Activated CD4-positive, alpha-beta T cell treated with anti-CD3 and anti-CD28 coated beads, Interleukin-2, amount 10 ng/mL, durations not matched to agents 24 days and 14 days (primary cell): Measurements from ENCODE around the gene CTSD. TPM values are rescaled to one million over a fixed set of nuclear protein-coding genes. Genes with fewer than 3 reads are reported as not detected.

ENCODE experiments used
- DNase-seq: peaks from one replicate; pipeline ENCODE4 v3.0.0; 2022
- H3K27ac Mint-ChIP-seq: one replicate; pipeline ENCODE4 v1.8.0; 2022; ENCODE audit warnings: mild to moderate bottlenecking, mixed read lengths
- H3K27me3 Mint-ChIP-seq: one replicate; pipeline ENCODE4 v1.8.0; 2022; ENCODE audit warnings: mixed read lengths
- H3K36me3 Mint-ChIP-seq: one replicate; pipeline ENCODE4 v1.8.0; 2022; ENCODE audit warnings: low read depth, mild to moderate bottlenecking, mixed read lengths
- H3K4me1 Mint-ChIP-seq: one replicate; pipeline ENCODE4 v1.8.0; 2021; ENCODE audit warnings: mixed read lengths
- H3K4me3 Mint-ChIP-seq: one replicate; pipeline ENCODE4 v1.8.0; 2022; ENCODE audit warnings: mild to moderate bottlenecking, moderate library complexity, mixed read lengths
- H3K9me3 Mint-ChIP-seq: one replicate; pipeline ENCODE4 v1.8.0; 2021; ENCODE audit warnings: mixed read lengths
- intact Hi-C: fragments of 100-400 bp; cut with micrococcal nuclease; formaldehyde crosslinking; loops from one replicate; pipeline ENCODE4 v1.15.1; 2023
- total RNA-seq: library from RNA; stranded (reverse); gene quantifications from 2 replicates; pipeline ENCODE4 v1.2.3, GENCODE V29; 2022

CTSD gene
- total RNA-seq, 1 donor from 2014 or later: 59.8 TPM

DNA sequence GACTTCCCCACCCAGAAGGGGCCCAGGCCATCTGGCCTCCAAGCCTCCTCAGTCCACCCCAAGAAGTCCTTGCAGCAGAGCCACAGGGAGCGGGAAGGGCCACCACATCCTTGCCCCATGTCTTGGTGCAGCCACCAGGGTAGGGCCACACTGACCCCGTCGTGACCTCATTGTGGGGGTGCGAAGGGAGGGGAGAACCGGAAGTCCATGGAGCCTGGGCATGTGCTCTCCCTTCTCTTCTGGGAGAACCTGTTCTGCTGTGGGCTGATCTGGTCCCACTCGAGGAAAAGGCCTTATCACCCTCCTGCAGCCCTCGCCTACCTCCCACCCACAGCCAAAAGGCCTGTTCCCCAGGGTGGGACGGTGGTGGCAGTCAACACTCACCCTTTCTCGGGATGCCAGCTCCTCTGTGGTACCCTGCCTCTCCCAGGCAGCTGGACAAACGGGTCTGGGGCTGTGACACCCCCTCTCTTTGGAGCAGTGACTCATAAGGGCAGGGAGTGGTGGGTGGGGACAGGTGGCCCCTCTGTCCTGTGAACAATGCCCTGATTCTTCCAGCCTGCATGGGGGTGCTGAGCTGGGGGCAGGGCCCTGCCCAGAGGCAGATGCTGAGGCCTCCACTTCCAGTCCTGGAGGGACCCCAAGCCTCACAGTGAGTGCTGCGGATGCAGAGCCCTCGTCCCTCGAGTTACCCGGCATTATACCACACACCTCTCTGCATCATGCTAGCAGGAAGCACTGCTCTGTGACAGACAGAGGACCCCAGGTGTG is 14.6 kb upstream of the CTSD start:
- H3K4me3 Mint-ChIP-seq: no peak overlapping the region
- intact Hi-C loops: no loop called here

DNA sequence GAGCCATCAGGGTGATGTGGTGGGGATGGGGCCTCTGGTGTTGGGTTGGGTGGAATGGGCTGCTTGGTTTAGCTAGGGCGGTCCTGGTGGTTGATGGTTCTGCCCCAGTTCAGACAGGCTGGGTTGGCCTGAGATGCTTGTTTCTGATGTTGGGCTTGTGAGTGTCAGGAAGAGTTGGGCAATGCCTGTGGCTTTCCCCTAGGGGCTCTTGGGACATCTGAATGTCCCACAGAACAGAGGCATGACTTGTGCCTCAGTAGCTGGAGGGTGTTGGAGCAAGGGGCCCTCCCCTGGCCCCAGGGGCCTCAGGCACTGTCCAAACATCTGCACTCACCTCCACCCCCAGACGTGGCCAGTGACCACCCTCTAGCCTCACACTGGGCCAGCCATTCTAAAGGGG is 14.0 kb upstream of the CTSD start:
- no peak for DNase-seq
- no peaks in the 10 kb centered on the region for H3K9me3 Mint-ChIP-seq
- H3K27ac Mint-ChIP-seq: no peak overlapping the region
- no peaks in the 10 kb centered on the region for H3K36me3 Mint-ChIP-seq
- intact Hi-C loops: no loop called here
- peaks cover 4% of the 10 kb centered on the region for H3K27me3 Mint-ChIP-seq
- H3K4me1 Mint-ChIP-seq: peaks cover 5% of the 10 kb centered on the region
- H3K4me3 Mint-ChIP-seq: no peak overlapping the region

More for the DNA sequence above, 14.6 kb upstream of the CTSD start:
- Mint-ChIP-seq H3K36me3 (no peaks in the 10 kb centered on the region), H3K9me3 (no peaks in the 10 kb centered on the region), H3K27me3 (peaks cover 4% of the 10 kb centered on the region), H3K27ac (no peak overlapping the region), H3K4me1 (peaks cover 3% of the 10 kb centered on the region)
- no peak for DNase-seq

DNA sequence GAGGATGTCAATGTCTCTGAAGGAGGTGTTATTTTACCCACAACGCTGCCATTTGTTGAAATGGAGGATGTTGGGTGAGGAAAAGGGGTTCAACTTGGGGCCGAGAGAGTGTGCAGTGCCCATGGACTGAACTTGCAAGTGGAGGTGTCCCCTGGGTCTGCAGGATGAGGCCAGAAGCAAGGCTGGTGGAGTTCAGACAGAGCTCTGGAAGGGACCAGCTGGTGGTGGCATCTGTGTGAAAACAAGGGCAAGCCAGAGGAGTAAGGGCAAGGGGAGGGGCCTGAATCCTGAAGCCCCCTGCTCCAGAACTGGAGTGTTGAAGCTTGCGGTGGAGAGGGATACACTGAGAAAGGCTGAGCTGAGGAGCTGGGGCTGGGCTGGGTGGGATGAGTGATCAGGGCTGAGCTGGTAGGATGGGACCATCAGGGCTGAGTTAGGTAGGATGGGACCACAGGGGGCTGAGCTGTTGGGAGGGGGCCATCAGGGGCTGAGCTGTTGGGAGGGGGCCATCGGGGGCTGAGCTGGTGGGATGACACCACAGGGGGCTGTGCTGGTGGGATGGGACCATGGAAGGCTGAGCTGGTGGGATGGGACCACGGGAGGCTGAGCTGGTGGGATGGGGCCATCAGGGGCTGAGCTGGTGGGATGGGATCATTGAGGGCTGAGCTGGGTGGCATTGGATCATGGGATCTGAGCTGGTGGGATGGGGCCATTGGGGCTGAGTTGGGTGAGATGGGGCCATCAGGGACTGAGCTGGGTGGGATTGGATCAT is 13.4 kb upstream of the CTSD start:
- peaks cover 4% of the 10 kb centered on the region for H3K27me3 Mint-ChIP-seq
- peaks cover 12% of the 10 kb centered on the region for H3K4me1 Mint-ChIP-seq
- intact Hi-C loops: no loop called here
- H3K4me3 Mint-ChIP-seq: no peak overlapping the region
- no peaks in the 10 kb centered on the region for H3K36me3 Mint-ChIP-seq
- H3K9me3 Mint-ChIP-seq: no peaks in the 10 kb centered on the region
- DNase-seq: no peak
- no peak overlapping the region for H3K27ac Mint-ChIP-seq

DNA sequence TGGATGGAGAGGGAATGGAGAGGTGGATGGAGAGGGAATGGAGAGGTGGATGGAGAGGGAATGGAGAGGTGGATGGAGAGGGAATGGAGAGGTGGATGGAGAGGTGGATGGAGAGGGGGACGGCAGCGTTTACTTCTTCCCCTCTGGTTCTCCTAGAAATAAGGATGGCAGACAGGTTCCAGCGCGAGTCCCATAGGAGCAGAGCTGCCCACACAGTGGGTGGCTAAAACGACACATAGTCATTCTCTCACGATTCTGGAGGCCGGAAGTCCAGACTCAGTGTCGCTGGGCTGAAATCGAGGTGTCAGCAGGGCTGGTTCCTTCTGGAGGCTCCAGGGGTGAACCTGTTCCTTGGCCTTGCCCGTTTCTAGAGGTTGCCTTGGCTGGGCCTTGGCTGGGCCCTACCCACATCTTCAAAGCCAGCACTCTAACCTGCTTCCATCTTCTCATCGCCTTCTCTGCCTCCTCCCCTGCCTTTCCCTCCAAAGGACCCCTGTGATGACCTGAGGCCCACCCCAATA is 12.7 kb upstream of the CTSD start:
- no peak for DNase-seq
- no peak overlapping the region for H3K4me3 Mint-ChIP-seq
- H3K36me3 Mint-ChIP-seq: no peaks in the 10 kb centered on the region
- H3K27ac Mint-ChIP-seq: no peak overlapping the region
- H3K4me1 Mint-ChIP-seq: peaks cover 17% of the 10 kb centered on the region
- intact Hi-C loops: no loop called here
- H3K9me3 Mint-ChIP-seq: no peaks in the 10 kb centered on the region
- H3K27me3 Mint-ChIP-seq: peaks cover 4% of the 10 kb centered on the region

DNA sequence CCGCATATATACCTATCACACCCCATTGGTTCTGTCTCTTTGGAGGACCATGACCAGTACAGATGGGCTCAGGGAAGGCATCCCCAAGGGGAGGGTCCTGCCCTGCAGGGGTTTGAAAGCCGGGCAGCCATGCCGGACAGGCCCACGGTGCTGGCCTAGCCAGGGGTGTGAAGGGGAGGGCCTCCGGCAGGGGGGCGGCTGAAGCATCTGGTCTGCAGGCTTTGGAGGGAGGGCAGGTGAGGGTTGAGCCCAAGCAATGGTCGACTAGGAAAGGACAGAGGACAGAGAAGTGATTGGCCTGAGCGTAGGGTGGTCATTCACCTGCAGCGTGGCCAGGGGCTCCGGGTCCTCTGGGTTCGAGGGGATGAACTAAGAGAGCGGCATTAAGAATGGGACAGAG is 11.2 kb upstream of the CTSD start:
- Mint-ChIP-seq H3K27ac (no peak overlapping the region), H3K36me3 (no peaks in the 10 kb centered on the region), H3K4me1 (peaks cover 20% of the 10 kb centered on the region), H3K9me3 (no peaks in the 10 kb centered on the region), H3K4me3 (no peak overlapping the region), H3K27me3 (peaks cover 7% of the 10 kb centered on the region)
- intact Hi-C loops: no loop called here
- DNase-seq: no peak

DNA sequence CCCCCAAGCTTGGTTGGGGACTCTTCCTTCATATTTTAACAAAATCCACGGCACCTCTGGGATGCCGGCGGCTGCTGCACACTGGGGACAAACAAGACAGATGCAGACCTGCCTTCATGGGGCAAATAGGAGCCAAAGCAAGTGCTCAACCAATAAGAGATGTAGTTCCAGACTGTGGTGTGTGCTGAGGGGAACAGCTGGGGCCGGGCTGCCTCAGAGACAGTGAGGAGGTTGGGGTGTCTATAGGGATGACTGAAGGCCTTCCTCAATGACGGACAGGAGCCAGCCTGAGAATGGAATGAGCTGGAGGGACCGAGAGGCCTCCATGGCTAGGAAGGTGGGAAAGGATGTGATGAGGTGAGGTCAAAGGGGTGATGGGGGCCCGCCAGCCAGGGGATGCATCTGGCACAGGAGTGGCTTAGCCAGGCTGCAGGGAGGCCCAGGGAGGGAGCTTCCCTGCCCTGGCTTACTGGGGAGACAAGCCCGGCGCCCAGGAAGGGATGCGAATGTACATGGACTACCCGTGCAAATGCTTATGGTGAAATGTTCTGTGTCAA is 10.3 kb upstream of the CTSD start:
- no peaks in the 10 kb centered on the region for H3K9me3 Mint-ChIP-seq

DNA sequence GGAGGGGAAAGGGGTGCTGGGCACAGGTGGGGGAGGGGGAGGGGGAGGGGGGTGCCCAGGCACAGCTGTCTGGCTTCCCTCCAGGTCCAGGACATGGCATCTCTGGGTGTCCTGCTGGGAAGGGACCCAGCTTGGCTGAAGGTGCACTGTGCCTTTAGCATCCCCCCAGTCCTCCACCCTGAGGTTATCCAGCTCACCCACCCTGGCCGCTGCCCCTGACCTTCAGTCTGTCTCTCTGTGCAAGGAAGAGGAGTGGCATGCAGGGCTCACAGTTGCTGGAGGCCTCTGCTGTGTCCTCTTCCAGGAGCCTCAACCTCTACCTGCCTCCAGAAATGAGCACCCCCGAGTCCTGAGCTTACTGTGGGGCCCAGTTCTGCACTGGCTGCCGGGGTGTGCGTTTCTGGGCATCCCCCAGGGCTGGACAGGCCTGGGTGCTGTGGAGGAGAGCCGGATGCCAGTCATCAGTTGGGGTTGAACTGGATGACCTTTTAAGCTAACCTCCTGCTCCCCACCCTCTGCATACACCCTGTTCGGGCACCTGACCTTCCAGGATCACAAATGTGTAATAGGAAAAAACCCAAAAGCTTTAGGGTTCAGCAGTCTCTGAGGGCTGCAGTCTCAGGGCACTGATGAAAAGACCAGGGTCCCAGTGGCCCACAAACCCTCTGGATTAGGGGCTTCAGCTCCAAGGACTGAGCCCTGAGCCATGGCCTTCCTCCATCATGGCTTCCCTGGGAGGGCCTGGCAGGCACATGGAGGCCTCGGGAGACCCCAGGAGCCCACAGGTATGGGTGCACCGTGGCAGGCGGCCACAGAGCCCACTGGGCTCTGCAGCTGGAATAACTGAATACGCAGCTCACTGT is 9.6 kb upstream of the CTSD start:
- intact Hi-C loops: no loop called here
- Mint-ChIP-seq H3K27ac (peak overlapping the region; percentile 25), H3K9me3 (no peaks in the 10 kb centered on the region), H3K4me3 (peak overlapping the region; percentile 34), H3K4me1 (peaks cover 20% of the 10 kb centered on the region), H3K36me3 (no peaks in the 10 kb centered on the region), H3K27me3 (peaks cover 7% of the 10 kb centered on the region)
- DNase-seq: no peak

More for the DNA sequence above, 10.3 kb upstream of the CTSD start:
- no peak overlapping the region for H3K4me3 Mint-ChIP-seq
- H3K27ac Mint-ChIP-seq: no peak overlapping the region
- intact Hi-C loops: no loop called here
- DNase-seq: no peak
- H3K4me1 Mint-ChIP-seq: peaks cover 20% of the 10 kb centered on the region
- no peaks in the 10 kb centered on the region for H3K36me3 Mint-ChIP-seq
- peaks cover 7% of the 10 kb centered on the region for H3K27me3 Mint-ChIP-seq

DNA sequence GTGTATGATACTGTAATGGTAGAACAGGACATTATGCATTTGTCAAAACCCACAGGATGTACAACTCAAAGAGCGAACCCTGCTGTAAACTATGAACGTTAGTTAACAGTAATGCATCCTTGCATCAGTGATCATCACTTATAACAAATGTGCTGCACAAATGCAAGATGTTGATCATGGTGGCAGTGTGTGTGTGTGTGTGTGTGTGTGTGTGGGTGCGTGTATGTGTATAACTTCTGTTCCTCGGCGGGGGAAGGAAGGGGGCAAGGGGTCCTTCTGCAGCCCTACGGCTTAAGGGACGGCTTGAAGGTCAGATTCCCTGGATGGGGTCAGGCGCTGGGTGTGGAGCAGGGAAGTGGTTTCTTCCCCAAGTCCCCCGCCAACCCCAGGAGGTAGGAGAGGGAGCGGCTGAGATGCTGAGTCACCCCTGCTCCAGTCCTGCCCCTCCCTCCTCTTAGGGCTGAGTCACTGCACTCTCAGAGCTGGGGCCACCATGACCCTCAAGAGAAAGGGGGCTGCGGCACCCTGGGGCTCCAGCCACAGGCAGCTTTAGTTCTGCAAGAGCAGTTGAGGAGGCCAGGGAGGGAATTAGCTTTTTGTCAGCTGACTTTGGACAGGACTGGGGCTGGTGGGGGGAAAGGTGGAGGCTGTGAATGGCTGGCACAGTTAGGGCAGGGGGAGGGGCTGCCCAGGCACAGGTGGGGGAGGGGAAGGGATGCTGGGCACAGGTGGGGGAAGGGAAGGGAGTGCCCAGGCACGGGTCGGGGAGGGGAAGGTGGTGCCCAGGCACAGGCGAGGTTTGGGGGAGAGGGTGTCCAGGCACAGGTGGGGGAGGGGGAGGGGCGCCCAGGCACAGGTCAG is 8.8 kb upstream of the CTSD start:
- intact Hi-C loops: no loop called here
- H3K27ac Mint-ChIP-seq: peak overlapping the region; percentile 82
- DNase-seq: peak; percentile 81
- H3K4me1 Mint-ChIP-seq: peaks cover 21% of the 10 kb centered on the region
- peaks cover 7% of the 10 kb centered on the region for H3K27me3 Mint-ChIP-seq
- H3K4me3 Mint-ChIP-seq: peak overlapping the region; percentile 73
- no peaks in the 10 kb centered on the region for H3K36me3 Mint-ChIP-seq
- H3K9me3 Mint-ChIP-seq: no peaks in the 10 kb centered on the region

DNA sequence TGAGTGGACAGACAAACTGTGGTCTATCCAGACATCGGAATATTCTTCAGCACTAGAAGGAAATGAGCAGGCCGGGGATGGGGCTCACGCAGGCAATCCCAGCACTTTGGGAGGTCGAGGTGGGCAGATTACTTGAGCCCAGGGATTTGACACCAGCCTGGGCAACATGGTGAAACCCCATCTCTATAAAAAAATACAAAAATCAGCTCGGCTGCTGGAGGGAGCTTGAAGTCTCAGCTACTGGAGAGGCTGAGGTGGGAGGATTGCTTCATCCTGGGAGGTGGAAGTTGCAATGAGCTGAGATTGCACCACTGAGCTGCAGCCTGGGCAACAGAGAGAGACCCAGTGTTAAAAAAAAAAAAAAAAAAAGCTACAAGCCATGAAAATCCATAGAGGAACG is 8.0 kb upstream of the CTSD start:
- Mint-ChIP-seq H3K4me1 (peaks cover 21% of the 10 kb centered on the region), H3K27ac (no peak overlapping the region), H3K9me3 (no peaks in the 10 kb centered on the region), H3K4me3 (no peak overlapping the region), H3K36me3 (no peaks in the 10 kb centered on the region), H3K27me3 (peaks cover 6% of the 10 kb centered on the region)
- DNase-seq: no peak
- intact Hi-C loops: no loop called here

DNA sequence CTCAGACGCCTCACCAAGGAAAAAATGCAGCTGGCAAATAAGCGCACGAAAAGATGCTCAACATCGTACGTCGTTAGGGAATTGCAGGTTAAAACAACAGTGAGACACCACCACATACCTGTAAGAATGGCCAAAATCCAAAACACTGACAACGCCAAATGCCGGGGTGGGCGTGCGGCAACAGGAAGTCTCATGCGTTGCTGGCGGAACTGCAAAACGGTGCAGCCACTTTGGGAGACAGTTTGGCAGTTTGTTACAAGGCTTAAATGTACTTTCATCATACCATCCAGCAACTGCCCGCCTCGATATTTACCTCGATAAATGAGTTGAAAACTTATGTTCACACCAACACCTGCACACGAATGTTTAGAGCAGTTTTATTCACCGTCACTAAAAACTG is 7.5 kb upstream of the CTSD start:
- H3K36me3 Mint-ChIP-seq: no peaks in the 10 kb centered on the region
- H3K9me3 Mint-ChIP-seq: no peaks in the 10 kb centered on the region
- H3K27ac Mint-ChIP-seq: no peak overlapping the region
- intact Hi-C loops: no loop called here
- H3K4me3 Mint-ChIP-seq: no peak overlapping the region
- DNase-seq: no peak
- peaks cover 21% of the 10 kb centered on the region for H3K4me1 Mint-ChIP-seq
- H3K27me3 Mint-ChIP-seq: peaks cover 5% of the 10 kb centered on the region

DNA sequence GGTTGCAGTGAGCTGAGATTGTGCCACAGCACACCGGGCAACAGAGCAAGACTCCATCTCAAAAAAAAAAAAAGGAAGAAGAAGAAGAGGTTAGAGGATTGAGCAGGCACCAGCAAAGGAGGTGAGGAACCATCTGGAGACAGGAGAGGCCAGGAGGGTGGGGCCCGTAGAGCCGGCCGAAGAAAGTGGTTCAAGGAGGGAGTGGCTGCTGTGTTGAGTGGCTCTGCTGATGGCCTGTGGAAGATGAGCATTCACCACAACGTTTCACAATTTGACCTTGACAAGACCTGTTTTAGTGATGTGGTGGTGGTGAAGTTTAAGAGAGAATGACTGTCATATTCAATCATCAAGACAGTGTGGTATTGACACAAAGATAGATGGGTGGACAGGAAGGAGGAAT is 6.8 kb upstream of the CTSD start:
- Mint-ChIP-seq H3K27me3 (peaks cover 5% of the 10 kb centered on the region), H3K9me3 (no peaks in the 10 kb centered on the region), H3K27ac (no peak overlapping the region), H3K36me3 (no peaks in the 10 kb centered on the region), H3K4me1 (peaks cover 21% of the 10 kb centered on the region), H3K4me3 (no peak overlapping the region)
- intact Hi-C loops: no loop called here
- DNase-seq: no peak

DNA sequence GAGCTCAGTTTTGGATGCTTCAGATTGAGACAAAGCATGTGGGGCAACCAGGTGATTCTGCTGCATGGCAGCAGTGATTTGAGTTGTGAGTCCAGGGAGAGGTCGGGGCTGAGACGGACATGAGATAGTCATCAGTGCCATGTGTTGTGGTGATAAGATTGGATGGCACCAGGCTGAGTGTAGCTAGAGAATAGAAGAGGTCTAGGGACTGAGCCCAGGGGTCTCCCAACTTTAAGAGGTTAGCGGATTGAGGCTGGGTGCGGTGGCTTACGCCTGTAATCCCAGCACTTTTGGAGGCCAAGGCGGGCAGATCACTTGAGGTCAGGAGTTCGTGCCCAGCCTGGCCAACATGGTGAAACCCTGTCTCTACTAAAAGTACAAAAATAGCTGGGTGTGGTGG is 6.3 kb upstream of the CTSD start:
- Mint-ChIP-seq H3K4me1 (peaks cover 21% of the 10 kb centered on the region), H3K9me3 (no peaks in the 10 kb centered on the region), H3K27ac (no peak overlapping the region), H3K4me3 (no peak overlapping the region), H3K27me3 (peaks cover 5% of the 10 kb centered on the region), H3K36me3 (no peaks in the 10 kb centered on the region)
- intact Hi-C loops: no loop called here
- DNase-seq: no peak
